OCI-LY1 (cell line): ENCODE data around the gene DIP2B.

Source experiments
- H2AFZ ChIP-seq: fragments of 200-600 bp; sonication (generic), shearing (Covaris generic); 2 replicates; pipeline ENCODE4 v1.6.0; 2014; ENCODE audit warnings: antibody characterized with exemption, mild to moderate bottlenecking, low read length
- H3F3A ChIP-seq: fragments of 200-600 bp; sonication (generic), shearing (Covaris generic); 2 replicates; pipeline ENCODE4 v1.6.0; 2014; ENCODE audit warnings: mild to moderate bottlenecking, antibody characterized with exemption, low read length, moderate library complexity; ENCODE audit not compliant: insufficient read depth
- H3K27ac ChIP-seq: fragments of 200-600 bp; sonication (generic); 2 replicates; pipeline ENCODE4 v1.5.1; 2014; ENCODE audit warnings: low read length, mixed run types, mild to moderate bottlenecking, low read depth; ENCODE audit not compliant: poor library complexity, severe bottlenecking
- H3K27me3 ChIP-seq: fragments of 200-600 bp; sonication (generic); 2 replicates; pipeline ENCODE4 v1.6.0; 2014; ENCODE audit warnings: antibody characterized with exemption, mild to moderate bottlenecking, low read length, moderate library complexity; ENCODE audit not compliant: insufficient read depth
- H3K36me3 ChIP-seq: fragments of 200-600 bp; sonication (generic); 2 replicates; pipeline ENCODE4 v1.6.1; 2014; ENCODE audit warnings: mild to moderate bottlenecking, antibody characterized with exemption, low read length, moderate library complexity, mixed read lengths; ENCODE audit not compliant: insufficient read depth
- H3K4me1 ChIP-seq: fragments of 200-600 bp; sonication (generic); 2 replicates; pipeline ENCODE4 v1.5.1; 2014; ENCODE audit warnings: mild to moderate bottlenecking, low read length, moderate library complexity; ENCODE audit not compliant: insufficient read depth, severe bottlenecking
- H3K4me2 ChIP-seq: fragments of 200-600 bp; sonication (generic), shearing (Covaris generic); 2 replicates; pipeline ENCODE4 v1.6.1; 2014; ENCODE audit warnings: low read length
- H3K4me3 ChIP-seq: fragments of 200-600 bp; sonication (generic); 2 replicates; pipeline ENCODE4 v1.5.1; 2014; ENCODE audit warnings: low read length, low read depth, mild to moderate bottlenecking, mixed read lengths; ENCODE audit not compliant: poor library complexity, severe bottlenecking
- H3K79me2 ChIP-seq: fragments of 200-600 bp; shearing (Covaris generic); 2 replicates; pipeline ENCODE4 v1.6.1; 2016; ENCODE audit warnings: mixed run types, low read length, mixed read lengths; ENCODE audit not compliant: insufficient read depth
- H3K9ac ChIP-seq: fragments of 200-600 bp; sonication (generic), shearing (Covaris generic); 2 replicates; pipeline ENCODE4 v1.6.1; 2014; ENCODE audit warnings: mild to moderate bottlenecking, low read length, mixed read lengths
- H3K9me2 ChIP-seq: fragments of 200-600 bp; sonication (generic), shearing (Covaris generic); 2 replicates; pipeline ENCODE4 v1.6.1; 2014; ENCODE audit warnings: low read depth, mild to moderate bottlenecking, low read length, mixed read lengths
- H3K9me3 ChIP-seq: fragments of 200-600 bp; shearing (Covaris generic); 2 replicates; pipeline ENCODE4 v1.6.1; 2014; ENCODE audit warnings: low read length, mixed read lengths
- H4K20me1 ChIP-seq: fragments of 200-600 bp; sonication (generic), shearing (Covaris generic); 2 replicates; pipeline ENCODE4 v1.6.0; 2016; ENCODE audit warnings: mild to moderate bottlenecking, low read length; ENCODE audit not compliant: insufficient read depth
- EZH2 ChIP-seq: fragments of 200-600 bp; sonication (generic), shearing (Covaris generic); IDR thresholded peaks from 2 replicates; pipeline ENCODE4 v1.8.0; 2017; ENCODE audit warnings: borderline replicate concordance, mixed run types, mild to moderate bottlenecking, antibody characterized with exemption, low read length, moderate library complexity, mixed read lengths
- TF ChIP-seq, protein P1 (sequence below): fragments of 200-600 bp; sonication (generic), shearing (Covaris generic); IDR thresholded peaks from 2 replicates; pipeline ENCODE4 v1.5.1; 2017; ENCODE audit warnings: mild to moderate bottlenecking, antibody characterized with exemption, low read length, moderate library complexity, mixed read lengths

DIP2B gene

DNA sequence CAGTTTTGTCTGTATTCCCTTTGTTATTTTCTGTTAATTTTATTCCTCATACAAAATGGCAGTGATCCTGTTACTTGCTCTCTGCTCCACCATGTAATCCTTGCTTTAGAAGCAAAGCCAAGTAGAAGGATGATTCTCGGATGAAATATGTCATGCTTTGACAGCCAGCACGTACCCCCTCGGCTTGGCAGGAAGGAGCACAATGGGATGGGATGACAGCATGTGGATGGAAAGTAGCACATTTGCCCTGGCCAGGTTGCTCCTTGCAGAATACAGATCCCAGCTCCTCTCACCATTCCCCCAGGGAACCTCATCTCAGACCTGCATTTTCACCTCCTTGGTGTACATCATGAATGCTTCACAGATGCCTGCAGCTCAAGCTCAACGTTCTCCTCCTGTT is 224.1 kb downstream of the DIP2B start:
- H3K27me3 ChIP-seq, result no peaks in the 10 kb centered on the region
- TF ChIP-seq EZH2, result no peak
- TF ChIP-seq, protein P1, sequence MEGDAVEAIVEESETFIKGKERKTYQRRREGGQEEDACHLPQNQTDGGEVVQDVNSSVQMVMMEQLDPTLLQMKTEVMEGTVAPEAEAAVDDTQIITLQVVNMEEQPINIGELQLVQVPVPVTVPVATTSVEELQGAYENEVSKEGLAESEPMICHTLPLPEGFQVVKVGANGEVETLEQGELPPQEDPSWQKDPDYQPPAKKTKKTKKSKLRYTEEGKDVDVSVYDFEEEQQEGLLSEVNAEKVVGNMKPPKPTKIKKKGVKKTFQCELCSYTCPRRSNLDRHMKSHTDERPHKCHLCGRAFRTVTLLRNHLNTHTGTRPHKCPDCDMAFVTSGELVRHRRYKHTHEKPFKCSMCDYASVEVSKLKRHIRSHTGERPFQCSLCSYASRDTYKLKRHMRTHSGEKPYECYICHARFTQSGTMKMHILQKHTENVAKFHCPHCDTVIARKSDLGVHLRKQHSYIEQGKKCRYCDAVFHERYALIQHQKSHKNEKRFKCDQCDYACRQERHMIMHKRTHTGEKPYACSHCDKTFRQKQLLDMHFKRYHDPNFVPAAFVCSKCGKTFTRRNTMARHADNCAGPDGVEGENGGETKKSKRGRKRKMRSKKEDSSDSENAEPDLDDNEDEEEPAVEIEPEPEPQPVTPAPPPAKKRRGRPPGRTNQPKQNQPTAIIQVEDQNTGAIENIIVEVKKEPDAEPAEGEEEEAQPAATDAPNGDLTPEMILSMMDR, result no peak
- no peaks in the 10 kb centered on the region for H3F3A ChIP-seq
- H3K79me2 ChIP-seq, result no peaks in the 10 kb centered on the region
- H4K20me1 ChIP-seq, result no peaks in the 10 kb centered on the region
- no peak overlapping the region for H3K4me2 ChIP-seq
- no peak overlapping the region for H3K27ac ChIP-seq
- H3K9me2 ChIP-seq, result no peaks in the 10 kb centered on the region
- H3K4me1 ChIP-seq, result no peaks in the 10 kb centered on the region
- no peak overlapping the region for H2AFZ ChIP-seq
- H3K4me3 ChIP-seq, result no peak overlapping the region
- H3K9ac ChIP-seq, result no peak overlapping the region
- peaks cover 42% of the 10 kb centered on the region; the same call in 1 of the 2 replicates for H3K36me3 ChIP-seq
- no peaks in the 10 kb centered on the region for H3K9me3 ChIP-seq

DNA sequence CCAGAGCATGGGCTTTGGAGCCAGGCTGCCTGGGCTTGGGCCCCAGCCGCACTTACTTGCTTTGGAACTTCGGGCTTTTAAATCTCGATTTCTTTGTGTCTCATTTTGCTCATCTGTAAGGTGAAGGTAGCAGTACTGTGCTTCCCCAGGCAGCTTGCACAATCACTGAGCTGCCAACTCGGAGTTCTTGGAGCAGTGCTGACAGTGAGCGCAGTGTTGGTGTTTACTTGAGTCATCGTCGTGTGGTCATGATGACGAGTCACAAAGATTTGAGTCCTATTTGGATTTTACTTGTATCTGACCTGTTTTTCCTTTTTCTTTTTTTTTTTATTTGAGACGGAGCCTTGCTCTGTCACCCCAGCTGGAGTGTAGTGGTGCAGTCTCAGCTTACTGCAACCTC is 227.8 kb downstream of the DIP2B start:
- Histone ChIP-seq H3K36me3 (peaks cover 18% of the 10 kb centered on the region; the same call in 1 of the 2 replicates), H3K9me2 (no peaks in the 10 kb centered on the region), H3K9me3 (no peaks in the 10 kb centered on the region), H3K4me1 (no peaks in the 10 kb centered on the region), H3K4me3 (no peak overlapping the region), H3K27me3 (no peaks in the 10 kb centered on the region), H3F3A (no peaks in the 10 kb centered on the region), H3K79me2 (no peaks in the 10 kb centered on the region), H3K27ac (no peak overlapping the region), H4K20me1 (no peaks in the 10 kb centered on the region), H3K9ac (no peak overlapping the region), H2AFZ (no peak overlapping the region), H3K4me2 (no peak overlapping the region)
- TF ChIP-seq, protein P1, result no peak

DNA sequence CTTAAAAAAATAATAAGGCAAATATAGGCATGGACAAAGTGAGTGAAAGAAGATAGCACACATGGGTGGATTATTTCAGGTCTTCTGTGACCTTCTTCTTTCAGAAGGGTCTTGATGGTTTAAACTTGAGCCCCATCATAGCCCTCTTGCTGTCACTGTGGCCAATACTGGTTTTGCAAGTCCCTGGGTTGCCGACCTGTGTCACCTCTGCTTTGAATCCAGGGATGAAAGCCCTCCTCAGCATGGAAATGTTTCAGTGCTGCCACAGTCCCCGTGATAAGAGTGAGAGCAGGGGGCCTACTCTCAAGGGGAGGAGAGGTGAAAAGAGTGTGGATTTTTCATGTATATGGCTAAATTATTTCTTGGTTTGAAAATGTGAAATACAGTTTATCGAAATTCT is 228.9 kb downstream of the DIP2B start:
- H3K4me1 ChIP-seq, result no peaks in the 10 kb centered on the region
- no peak overlapping the region for H3K27ac ChIP-seq
- no peak overlapping the region for H3K4me3 ChIP-seq
- H3K36me3 ChIP-seq, result peaks cover 9% of the 10 kb centered on the region; the same call in 1 of the 2 replicates
- no peak overlapping the region for H2AFZ ChIP-seq
- no peaks in the 10 kb centered on the region for H3K27me3 ChIP-seq
- H3K9ac ChIP-seq, result no peak overlapping the region
- no peaks in the 10 kb centered on the region for H3F3A ChIP-seq
- H3K4me2 ChIP-seq, result no peak overlapping the region
- no peaks in the 10 kb centered on the region for H3K9me2 ChIP-seq
- H4K20me1 ChIP-seq, result no peaks in the 10 kb centered on the region
- no peaks in the 10 kb centered on the region for H3K9me3 ChIP-seq
- TF ChIP-seq, protein P1, result no peak
- no peak for TF ChIP-seq EZH2
- no peaks in the 10 kb centered on the region for H3K79me2 ChIP-seq
